A673 (cell line): ENCODE data around the gene HPCAL4. TPM values are rescaled to one million over a fixed set of nuclear protein-coding genes. Genes with fewer than 3 reads are reported as not detected.

Experiments
- BruUV-seq: library from RNA; stranded (reverse); fragments of 400-500 nt; replicated peaks from 2 replicates; lab custom pipeline; 2021; lab: Mats Ljungman, UMichigan
- CTCF ChIA-PET: fragments of 300-600 bp; sonication (Branson Sonifier 250); formaldehyde crosslinking; loops from one replicate; lab custom pipeline; 2022; ENCODE audit warnings: antibody characterized with exemption; lab: Charles Lee
- POLR2A ChIA-PET: fragments of 300-600 bp; sonication (Branson Sonifier 250); formaldehyde crosslinking; loops from one replicate; lab custom pipeline; 2022; ENCODE audit warnings: antibody characterized with exemption; ENCODE audit not compliant: low non-redundant PET; lab: Charles Lee
- DNase-seq: peaks from one replicate; pipeline ENCODE4 v3.0.0-alpha.2; 2015; ENCODE audit warnings: low spot score
- H3K27ac ChIP-seq: fragments of 200-600 bp; sonication (generic); 2 replicates; pipeline ENCODE4 v1.5.1; 2016; ENCODE audit warnings: mixed run types, low read depth, mild to moderate bottlenecking, mixed read lengths, antibody characterized with exemption, low read length; ENCODE audit not compliant: poor library complexity, severe bottlenecking
- H3K27me3 ChIP-seq: fragments of 200-600 bp; sonication (generic); replicated peaks from 2 replicates; pipeline ENCODE4 v1.6.1; 2017; ENCODE audit warnings: mixed run types, low read depth, mild to moderate bottlenecking, mixed read lengths, antibody characterized with exemption, low read length; ENCODE audit not compliant: insufficient read depth, poor library complexity
- H3K36me3 ChIP-seq: fragments of 200-600 bp; sonication (generic); 2 replicates; pipeline ENCODE4 v1.6.1; 2016; ENCODE audit warnings: mixed run types, mild to moderate bottlenecking, mixed read lengths, antibody characterized with exemption, low read length; ENCODE audit not compliant: insufficient read depth, poor library complexity, severe bottlenecking
- H3K4me1 ChIP-seq: fragments of 200-600 bp; sonication (generic); 2 replicates; pipeline ENCODE4 v1.6.1; 2017; ENCODE audit warnings: mixed run types, mild to moderate bottlenecking, mixed read lengths, antibody characterized with exemption, low read length; ENCODE audit not compliant: insufficient read depth, poor library complexity, severe bottlenecking
- H3K4me3 ChIP-seq: fragments of 200-600 bp; sonication (generic); 2 replicates; pipeline ENCODE4 v1.5.1; 2016; ENCODE audit warnings: low read depth, mixed run types, mild to moderate bottlenecking, mixed read lengths, low read length; ENCODE audit not compliant: poor library complexity, severe bottlenecking
- H3K9me3 ChIP-seq: fragments of 200-600 bp; sonication (generic); 2 replicates; pipeline ENCODE4 v1.6.1; 2016; ENCODE audit warnings: mixed run types, low read depth, mild to moderate bottlenecking, mixed read lengths, antibody characterized with exemption, low read length; ENCODE audit not compliant: poor library complexity, severe bottlenecking
- CTCF ChIP-seq: fragments of 300-800, 200-600 bp; sonication (generic); conservative IDR thresholded peaks from 2 replicates; pipeline ENCODE4 v1.5.1; 2017; ENCODE audit warnings: low read depth, mild to moderate bottlenecking, antibody characterized with exemption, low read length, moderate library complexity, mixed read lengths
- EZH2 ChIP-seq: fragments of 200-600 bp; sonication (generic); IDR thresholded peaks from 2 replicates; pipeline ENCODE4 v1.6.1; 2017; ENCODE audit warnings: borderline replicate concordance, low read depth, mild to moderate bottlenecking, mixed read lengths, antibody characterized with exemption, low read length; ENCODE audit not compliant: poor library complexity, severe bottlenecking
- intact Hi-C: fragments of 100-400 bp; cut with micrococcal nuclease; formaldehyde crosslinking; loops from one replicate; pipeline ENCODE4 v1.10.0; 2022; ENCODE audit not compliant: unreplicated experiment
- total RNA-seq: library from RNA; stranded (reverse); gene quantifications from 2 replicates; pipeline ENCODE4 v1.2.3, GENCODE V29; 2021

Gene HPCAL4
- total RNA-seq, 1 experiment from 2014 or later = not detected

- BruUV-seq = no TSS peak
- no peak for DNase-seq
- no peaks in the 10 kb centered on the region for H3K4me1 ChIP-seq
- no peaks in the 10 kb centered on the region for H3K9me3 ChIP-seq
- H3K36me3 ChIP-seq = no peaks in the 10 kb centered on the region
- intact Hi-C loops = no loop called here
- POLR2A ChIA-PET = no interaction called here
- CTCF ChIA-PET = no interaction called here
- no peak overlapping the region for H3K4me3 ChIP-seq
- TF ChIP-seq CTCF (no peak), EZH2 (no peak)
- peaks cover 69% of the 10 kb centered on the region for H3K27me3 ChIP-seq
- no peak overlapping the region for H3K27ac ChIP-seq
Measured at GRCh38 chr1:39727221-39727931, 36.1 kb upstream of the HPCAL4 start.

GRCh38 chr1:39726600-39726999 lies 35.4 kb upstream of the HPCAL4 start:
- Histone ChIP-seq H3K4me3 (no peak overlapping the region), H3K27ac (no peak overlapping the region), H3K36me3 (no peaks in the 10 kb centered on the region), H3K27me3 (peaks cover 68% of the 10 kb centered on the region), H3K4me1 (no peaks in the 10 kb centered on the region), H3K9me3 (no peaks in the 10 kb centered on the region)
- ChIA-PET CTCF (no interaction called here), POLR2A (interaction anchor here (0.7 kb wide), 1 partner anchor 260 kb away, joined by 10 read pairs; no protein-coding TSS in a partner anchor)
- no peak for TF ChIP-seq EZH2
- no peak for TF ChIP-seq CTCF
- intact Hi-C loops = no loop called here
- DNase-seq = no peak
- no TSS peak for BruUV-seq

GRCh38 chr1:39722495-39722894 lies 31.3 kb upstream of the HPCAL4 start:
- DNase-seq = no peak
- H3K27me3 ChIP-seq = peaks cover 37% of the 10 kb centered on the region
- no peaks in the 10 kb centered on the region for H3K36me3 ChIP-seq
- H3K4me1 ChIP-seq = no peaks in the 10 kb centered on the region
- ChIA-PET CTCF (no interaction called here), POLR2A (no interaction called here)
- no peak overlapping the region for H3K27ac ChIP-seq
- no TSS peak for BruUV-seq
- intact Hi-C loops = loop anchor here (5.0 kb wide), 1 partner anchor 215 kb away; no protein-coding TSS in a partner anchor
- no peaks in the 10 kb centered on the region for H3K9me3 ChIP-seq
- no peak overlapping the region for H3K4me3 ChIP-seq
- TF ChIP-seq EZH2 (no peak), CTCF (no peak)
